ENCODE data around the gene GLOD5. TPM values are rescaled to one million over a fixed set of nuclear protein-coding genes. Genes with fewer than 3 reads are reported as not detected.

GLOD5 gene
- total RNA-seq, 2 donors from 2014 or later, result 9.5 to 11.4 TPM

- DNase-seq, result no peak
- ATAC-seq, result no peak
- intact Hi-C loops (cut with DNase I, micrococcal nuclease), result no loop called here
Observed at GRCh38 chrX:48789366-48790220, 28.0 kb downstream of the GLOD5 start.

- intact Hi-C loops (cut with DNase I, micrococcal nuclease), result no loop called here
- DNase-seq (no peak), ATAC-seq (no peak)
Observed at GRCh38 chrX:48790477-48790876, 28.9 kb downstream of the GLOD5 start.

- ATAC-seq, result no peak
- no peak for DNase-seq
- intact Hi-C loops (cut with DNase I, micrococcal nuclease), result no loop called here
Observed at GRCh38 chrX:48791063-48791820, 29.7 kb downstream of the GLOD5 start.

GRCh38 chrX:48792219-48792618 lies 30.7 kb downstream of the GLOD5 start:
- intact Hi-C loops (cut with DNase I, micrococcal nuclease), result no loop called here
- no peak for DNase-seq
- no peak for ATAC-seq

- no peak for ATAC-seq
- intact Hi-C loops (cut with DNase I, micrococcal nuclease), result no loop called here
- DNase-seq, result no peak
Observed at GRCh38 chrX:48793935-48794334, 32.4 kb downstream of the GLOD5 start.

GRCh38 chrX:48794340-48794910 lies 32.9 kb downstream of the GLOD5 start:
- DNase-seq, result no peak
- no peak for ATAC-seq
- intact Hi-C loops (cut with DNase I, micrococcal nuclease), result no loop called here

GRCh38 chrX:48794911-48795515 lies 33.5 kb downstream of the GLOD5 start:
- ATAC-seq, result no peak
- DNase-seq, result no peak
- intact Hi-C loops (cut with DNase I, micrococcal nuclease), result no loop called here

- intact Hi-C loops (cut with DNase I, micrococcal nuclease), result no loop called here
Observed at GRCh38 chrX:48798318-48798717, 36.8 kb downstream of the GLOD5 start.

GRCh38 chrX:48800574-48801279 lies 39.2 kb downstream of the GLOD5 start:
- intact Hi-C loops (cut with DNase I, micrococcal nuclease), result no loop called here
- ATAC-seq (no peak), DNase-seq (no peak)

More at GRCh38 chrX:48798318-48798717, 36.8 kb downstream of the GLOD5 start:
- ATAC-seq (no peak), DNase-seq (no peak)

GRCh38 chrX:48801280-48802088 lies 39.9 kb downstream of the GLOD5 start, which contains the start of gene HDAC6:
Gene HDAC6, plus strand, starts transcription at chrX:48802067. Its CDS starts 626 bp downstream, at chrX:48802693.
- intact Hi-C loops (cut with DNase I, micrococcal nuclease), result no loop called here
- DNase-seq (peak; percentile 94 to 97), ATAC-seq (peak; percentile 86)

GRCh38 chrX:48802089-48802904 lies 40.8 kb downstream of the GLOD5 start:
- intact Hi-C loops (cut with DNase I, micrococcal nuclease), result no loop called here
- peak; percentile 70 for ATAC-seq
- DNase-seq, result peak; percentile 90

GRCh38 chrX:48802905-48803200 lies 41.3 kb downstream of the GLOD5 start:
- intact Hi-C loops (cut with DNase I, micrococcal nuclease), result no loop called here
- DNase-seq (no peak), ATAC-seq (no peak)

GRCh38 chrX:48806081-48806480 lies 44.5 kb downstream of the GLOD5 start:
- intact Hi-C loops (cut with DNase I, micrococcal nuclease), result no loop called here
- DNase-seq, result no peak
- ATAC-seq, result no peak

GRCh38 chrX:48813644-48814043 lies 52.1 kb downstream of the GLOD5 start:
- intact Hi-C loops (cut with DNase I, micrococcal nuclease), result no loop called here
- DNase-seq (no peak), ATAC-seq (no peak)

- ATAC-seq (no peak), DNase-seq (no peak)
- intact Hi-C loops (cut with DNase I, micrococcal nuclease), result no loop called here
Observed at GRCh38 chrX:48814722-48815121, 53.2 kb downstream of the GLOD5 start.

GRCh38 chrX:48815266-48815665 lies 53.7 kb downstream of the GLOD5 start:
- intact Hi-C loops (cut with DNase I, micrococcal nuclease), result no loop called here
- DNase-seq (no peak), ATAC-seq (no peak)
